K562 treated with DMSO at 1 percent for 48 hours (cell line): ENCODE measurements around the gene RAP1B. TPM values are rescaled to one million over a fixed set of nuclear protein-coding genes. Genes with fewer than 3 reads are reported as not detected.

Experiments used
- total RNA-seq: library from RNA; unstranded; fragments of 300-600 nt; gene quantifications from 2 replicates; pipeline ENCODE4 v1.2.3, GENCODE V29; 2022; ENCODE audit warnings: low replicate concordance; ENCODE audit errors: extremely low read depth

Gene RAP1B
- total RNA-seq: not detected in 2 replicates

DNA sequence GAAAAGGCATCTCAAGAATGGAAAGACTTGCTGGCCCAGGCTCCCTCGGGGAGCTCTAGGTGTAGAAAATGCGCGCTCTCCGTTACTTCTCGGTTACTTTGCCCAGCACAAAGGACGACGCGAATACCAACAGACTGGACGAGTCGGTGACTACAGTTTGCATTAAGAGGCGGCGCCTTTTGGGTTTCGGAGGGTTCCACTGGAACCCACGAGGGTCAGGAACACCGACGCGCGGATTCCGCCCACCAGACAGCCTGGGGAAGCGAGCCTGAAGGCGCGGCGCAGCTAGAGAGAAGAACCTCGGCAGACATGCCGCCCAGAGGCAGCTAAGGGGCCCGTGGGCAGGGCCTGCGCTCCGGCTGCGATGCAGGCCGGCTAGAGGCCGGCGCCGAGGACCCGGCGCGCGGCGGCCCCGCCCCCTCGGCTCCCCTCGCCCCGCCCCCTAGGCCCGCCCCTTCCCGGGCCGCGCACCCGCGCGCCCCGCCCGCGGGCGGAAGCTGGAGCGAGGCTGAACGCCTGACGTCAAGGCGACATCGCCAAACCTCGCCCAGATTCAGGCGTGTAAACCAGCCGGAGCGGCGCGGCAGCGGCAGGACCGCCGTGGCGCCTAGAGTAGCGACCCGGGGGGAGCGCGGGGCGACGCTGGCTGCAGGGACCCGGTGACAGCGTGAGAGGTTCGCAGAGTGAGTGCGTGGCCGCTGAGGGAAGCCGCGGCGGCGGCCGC is at the start of gene RAP1B:
Gene RAP1B, plus strand, starts transcription at position 530 of the 724 bp plus-strand sequence. CDS start 37,826 bp downstream, outside the sequence.

DNA sequence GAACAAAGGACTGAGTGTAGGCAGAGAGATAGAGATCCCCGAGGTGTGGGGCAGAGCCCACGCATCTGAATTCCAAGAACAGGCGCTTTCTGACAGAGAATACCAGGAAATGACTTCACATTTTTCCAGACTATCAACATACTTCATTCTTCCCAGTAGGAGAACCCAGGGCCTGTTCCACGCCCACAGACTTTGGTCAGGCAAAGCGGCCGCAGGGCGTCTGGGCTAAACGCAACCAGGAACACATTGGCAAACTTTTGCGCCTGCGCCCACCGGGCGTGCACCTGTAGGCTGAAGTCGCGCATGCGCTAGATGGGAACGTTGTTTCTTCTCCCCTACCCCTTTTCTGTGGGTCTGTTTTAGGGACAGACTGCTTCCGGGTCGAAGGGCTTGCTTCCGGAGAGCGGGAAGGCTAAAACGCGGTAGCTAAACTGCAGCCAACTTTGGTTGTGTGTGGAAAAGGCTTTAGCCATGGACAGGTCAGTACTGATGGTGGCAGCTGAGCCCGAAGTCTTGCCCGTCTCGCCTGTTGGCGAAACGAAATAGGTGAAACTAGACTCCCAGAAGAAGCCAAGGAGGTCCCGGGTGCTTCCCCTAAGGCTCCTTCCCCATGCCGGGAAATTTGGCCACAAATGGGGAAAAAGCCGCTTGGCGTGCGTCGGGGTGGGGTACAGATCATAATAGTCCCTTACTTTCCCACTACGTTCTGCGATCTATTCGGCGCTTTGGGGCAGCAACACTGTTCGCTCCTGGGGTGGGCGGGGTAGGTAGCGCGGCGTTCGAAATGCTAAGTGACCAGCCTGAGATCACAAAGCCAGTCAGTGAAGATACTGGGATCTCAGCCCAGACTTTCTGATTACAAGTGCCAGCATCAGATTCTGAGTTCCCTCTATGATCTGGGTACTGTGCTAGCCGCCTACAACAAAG is 76.2 kb downstream of the RAP1B start, which contains the start of gene NUP107:
Gene NUP107, plus strand, starts transcription at position 384 of the 927 bp plus-strand sequence. Its CDS starts 88 bp downstream, at position 472.

Other genes with a start within 250 kb of the RAP1B start
- gene NUP107, start 76.1 kb downstream of the RAP1B start, total RNA-seq: not detected in 2 replicates
- not detected in 2 replicates for gene SLC35E3, start 135.3 kb downstream of the RAP1B start, total RNA-seq
- not detected in 2 replicates for gene MDM2, start 197.3 kb downstream of the RAP1B start, total RNA-seq